PC-9 (cell line): ENCODE measurements around the gene GSN. TPM values are rescaled to one million over a fixed set of nuclear protein-coding genes. Genes with fewer than 3 reads are reported as not detected.
A peak's percentile ranks its signal among the peaks of the same experiment; 100 is the strongest.

ENCODE experiments used
- BruUV-seq: library from RNA; stranded (reverse); fragments of 400-500 nt; replicated peaks from 2 replicates; lab custom pipeline; 2021; lab: Mats Ljungman, UMichigan
- CTCF ChIA-PET: fragments of 300-600 bp; sonication (Branson Sonifier 250); formaldehyde crosslinking; loops from one replicate; lab custom pipeline; 2022; ENCODE audit warnings: antibody characterized with exemption; lab: Charles Lee
- POLR2A ChIA-PET: fragments of 300-600 bp; sonication (Branson Sonifier 250); formaldehyde crosslinking; loops from one replicate; lab custom pipeline; 2022; ENCODE audit warnings: antibody characterized with exemption; ENCODE audit not compliant: unreplicated experiment; lab: Charles Lee
- DNase-seq, 2 experiments: peaks; one replicate each; pipeline versions ENCODE4 v3.0.0 to v3.0.0-alpha.2; 2015 to 2022; ENCODE audit warnings: mixed read lengths in 1 of 2
- H2AFZ ChIP-seq: fragments of 200-600 bp; sonication (generic); 2 replicates; pipeline ENCODE4 v1.8.1; 2017; ENCODE audit warnings: antibody characterized with exemption
- H3F3A ChIP-seq: fragments of 200-600 bp; sonication (generic); 2 replicates; pipeline ENCODE4 v1.8.1; 2017; ENCODE audit warnings: antibody characterized with exemption, mild to moderate bottlenecking, low read depth; ENCODE audit not compliant: insufficient read depth
- H3K27ac ChIP-seq: fragments of 200-600 bp; sonication (generic); 2 replicates; pipeline ENCODE4 v1.6.1; 2016; ENCODE audit warnings: mixed run types
- H3K27me3 ChIP-seq: fragments of 200-600 bp; sonication (generic); 2 replicates; pipeline ENCODE4 v1.6.1; 2016; ENCODE audit warnings: low read depth, mixed run types; ENCODE audit not compliant: insufficient read depth
- H3K36me3 ChIP-seq: fragments of 200-600 bp; sonication (generic); 2 replicates; pipeline ENCODE4 v1.6.1; 2016; ENCODE audit warnings: low read depth, mixed run types
- H3K4me1 ChIP-seq: fragments of 200-600 bp; sonication (generic); replicated peaks from 2 replicates; pipeline ENCODE4 v1.6.1; 2016; ENCODE audit warnings: mixed run types; ENCODE audit not compliant: insufficient read depth
- H3K4me2 ChIP-seq: fragments of 200-600 bp; sonication (generic); 2 replicates; pipeline ENCODE4 v1.6.1; 2017; ENCODE audit warnings: mixed run types
- H3K4me3 ChIP-seq: fragments of 200-600 bp; sonication (generic); 2 replicates; pipeline ENCODE4 v1.6.1; 2016; ENCODE audit warnings: mixed run types
- H3K79me2 ChIP-seq: fragments of 200-600 bp; sonication (generic); 2 replicates; pipeline ENCODE4 v1.6.1; 2017; ENCODE audit warnings: low read depth, mixed run types
- H3K9me2 ChIP-seq: fragments of 200-600 bp; sonication (generic); 2 replicates; pipeline ENCODE4 v1.8.1; 2017; ENCODE audit warnings: mild to moderate bottlenecking; ENCODE audit not compliant: insufficient read depth
- H3K9me3 ChIP-seq: fragments of 200-600 bp; sonication (generic); 2 replicates; pipeline ENCODE4 v1.8.1; 2016; ENCODE audit warnings: low read depth; ENCODE audit not compliant: insufficient read depth
- H4K20me1 ChIP-seq: fragments of 200-600 bp; sonication (generic); 2 replicates; pipeline ENCODE4 v1.8.1; 2017; ENCODE audit not compliant: insufficient read depth
- EZH2 ChIP-seq: fragments of 200-600 bp; sonication (generic); IDR thresholded peaks from 2 replicates; pipeline ENCODE4 v1.8.0; 2017; ENCODE audit warnings: antibody characterized with exemption, low read depth
- intact Hi-C: fragments of 100-400 bp; cut with micrococcal nuclease; formaldehyde crosslinking; loops from one replicate; pipeline ENCODE4 v1.10.0; 2022; ENCODE audit not compliant: unreplicated experiment
- total RNA-seq: library from RNA; stranded (reverse); gene quantifications from 2 replicates; pipeline ENCODE4 v1.2.3, GENCODE V29; 2021
- TF ChIP-seq, protein P1 (sequence below): fragments of 200-600 bp; sonication (generic); conservative IDR thresholded peaks from 2 replicates; pipeline ENCODE4 v1.6.1; 2017; ENCODE audit warnings: mixed run types, antibody characterized with exemption, mild to moderate bottlenecking, moderate library complexity

Gene GSN
- total RNA-seq, 1 experiment from 2014 or later, result 135 TPM

DNA sequence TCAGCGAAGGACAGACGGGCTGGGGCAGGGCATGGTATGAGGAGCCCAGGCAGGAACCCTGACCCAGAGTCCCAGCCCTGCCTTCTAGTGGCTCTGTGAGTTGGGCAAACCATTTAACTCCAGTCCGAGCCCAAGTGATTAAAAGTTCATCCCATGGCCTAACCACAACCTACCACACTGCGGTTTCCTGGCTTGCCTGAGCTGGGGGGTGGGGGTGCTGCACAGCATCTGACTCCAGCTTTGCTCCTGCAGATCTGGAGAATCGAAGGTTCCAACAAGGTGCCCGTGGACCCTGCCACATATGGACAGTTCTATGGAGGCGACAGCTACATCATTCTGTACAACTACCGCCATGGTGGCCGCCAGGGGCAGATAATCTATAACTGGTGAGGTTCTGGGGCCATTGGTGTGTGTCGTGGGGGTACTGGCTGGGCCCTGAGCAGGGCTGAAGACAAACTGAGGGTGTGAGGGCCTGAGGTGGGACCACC, 53.1 kb downstream of the GSN start:
- Histone ChIP-seq H3K79me2 (no peaks in the 10 kb centered on the region), H3K27me3 (no peaks in the 10 kb centered on the region), H3K27ac (no peak overlapping the region), H3K9me3 (no peaks in the 10 kb centered on the region), H4K20me1 (no peaks in the 10 kb centered on the region), H2AFZ (no peak overlapping the region), H3K4me2 (no peak overlapping the region), H3F3A (peaks cover 14% of the 10 kb centered on the region; the same call in 1 of the 2 replicates), H3K36me3 (no peaks in the 10 kb centered on the region), H3K9me2 (no peaks in the 10 kb centered on the region), H3K4me1 (peaks cover 15% of the 10 kb centered on the region), H3K4me3 (no peak overlapping the region)
- DNase-seq, result no peak
- CTCF ChIA-PET, result interaction anchor here (0.6 to 2.1 kb wide), 3 partner anchors 33 to 79 kb away, joined by 3 to 10 read pairs (median 3); no protein-coding TSS in a partner anchor
- intact Hi-C loops, result loop anchor here (2.0 to 5.0 kb wide), 3 partner anchors 42 to 564 kb away; no protein-coding TSS in a partner anchor
- TF ChIP-seq, protein P1, sequence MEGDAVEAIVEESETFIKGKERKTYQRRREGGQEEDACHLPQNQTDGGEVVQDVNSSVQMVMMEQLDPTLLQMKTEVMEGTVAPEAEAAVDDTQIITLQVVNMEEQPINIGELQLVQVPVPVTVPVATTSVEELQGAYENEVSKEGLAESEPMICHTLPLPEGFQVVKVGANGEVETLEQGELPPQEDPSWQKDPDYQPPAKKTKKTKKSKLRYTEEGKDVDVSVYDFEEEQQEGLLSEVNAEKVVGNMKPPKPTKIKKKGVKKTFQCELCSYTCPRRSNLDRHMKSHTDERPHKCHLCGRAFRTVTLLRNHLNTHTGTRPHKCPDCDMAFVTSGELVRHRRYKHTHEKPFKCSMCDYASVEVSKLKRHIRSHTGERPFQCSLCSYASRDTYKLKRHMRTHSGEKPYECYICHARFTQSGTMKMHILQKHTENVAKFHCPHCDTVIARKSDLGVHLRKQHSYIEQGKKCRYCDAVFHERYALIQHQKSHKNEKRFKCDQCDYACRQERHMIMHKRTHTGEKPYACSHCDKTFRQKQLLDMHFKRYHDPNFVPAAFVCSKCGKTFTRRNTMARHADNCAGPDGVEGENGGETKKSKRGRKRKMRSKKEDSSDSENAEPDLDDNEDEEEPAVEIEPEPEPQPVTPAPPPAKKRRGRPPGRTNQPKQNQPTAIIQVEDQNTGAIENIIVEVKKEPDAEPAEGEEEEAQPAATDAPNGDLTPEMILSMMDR, result no peak
- TF ChIP-seq EZH2, result no peak
- POLR2A ChIA-PET, result no interaction called here
- BruUV-seq, result no TSS peak

DNA sequence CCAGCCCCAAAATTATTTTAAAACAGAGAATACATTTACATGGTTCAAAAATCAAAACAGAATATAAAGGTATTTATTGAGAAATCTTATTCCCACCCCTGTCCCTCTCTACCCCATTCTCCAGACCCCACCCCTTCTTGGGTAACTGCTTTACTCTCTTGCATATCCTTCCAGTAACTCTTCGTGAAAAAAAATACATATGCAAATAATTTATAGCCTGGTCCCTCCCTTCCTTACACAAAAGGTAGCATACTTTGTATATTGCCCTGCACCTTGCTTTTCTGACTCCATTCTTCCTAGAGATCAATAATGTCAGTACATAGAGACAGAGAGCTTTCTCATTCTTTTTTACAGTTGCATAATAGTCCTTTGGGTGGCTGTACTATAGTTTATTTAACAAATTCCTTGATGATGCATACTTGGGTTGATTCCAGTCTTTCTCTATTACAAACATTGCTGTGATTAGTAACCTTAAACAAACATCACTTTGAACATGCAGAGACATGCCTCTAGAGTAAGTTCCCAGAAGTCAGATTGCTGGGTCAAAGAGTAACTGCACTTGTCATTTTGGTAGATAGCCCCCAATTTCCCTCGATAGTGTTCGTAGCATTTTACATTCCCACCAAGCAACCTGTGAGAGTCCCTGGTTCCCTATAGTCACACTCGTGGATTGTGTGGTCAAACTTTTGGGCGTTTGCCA, 54.2 kb downstream of the GSN start:
- no peak overlapping the region for H3K4me3 ChIP-seq
- intact Hi-C loops, result loop anchor here (2.0 to 5.0 kb wide), 2 partner anchors 177 to 565 kb away; partner anchors contain the start of gene GGTA1
- H3F3A ChIP-seq, result peaks cover 14% of the 10 kb centered on the region; the same call in 1 of the 2 replicates
- H3K79me2 ChIP-seq, result no peaks in the 10 kb centered on the region
- no peaks in the 10 kb centered on the region for H3K27me3 ChIP-seq
- CTCF ChIA-PET, result interaction anchor here (0.6 kb wide), 1 partner anchor 438 kb away, joined by 3 read pairs; no protein-coding TSS in a partner anchor
- TF ChIP-seq EZH2, result no peak
- TF ChIP-seq, protein P1, result no peak
- H3K4me1 ChIP-seq, result peaks cover 15% of the 10 kb centered on the region
- H4K20me1 ChIP-seq, result no peaks in the 10 kb centered on the region
- H3K9me2 ChIP-seq, result no peaks in the 10 kb centered on the region
- DNase-seq, result peak in 1 of 2 experiments; percentile 95
- POLR2A ChIA-PET, result no interaction called here
- no peak overlapping the region for H2AFZ ChIP-seq
- peak overlapping the region; percentile 55 for H3K4me2 ChIP-seq
- no TSS peak for BruUV-seq
- H3K27ac ChIP-seq, result peak overlapping the region; percentile 30
- H3K36me3 ChIP-seq, result no peaks in the 10 kb centered on the region
- no peaks in the 10 kb centered on the region for H3K9me3 ChIP-seq

DNA sequence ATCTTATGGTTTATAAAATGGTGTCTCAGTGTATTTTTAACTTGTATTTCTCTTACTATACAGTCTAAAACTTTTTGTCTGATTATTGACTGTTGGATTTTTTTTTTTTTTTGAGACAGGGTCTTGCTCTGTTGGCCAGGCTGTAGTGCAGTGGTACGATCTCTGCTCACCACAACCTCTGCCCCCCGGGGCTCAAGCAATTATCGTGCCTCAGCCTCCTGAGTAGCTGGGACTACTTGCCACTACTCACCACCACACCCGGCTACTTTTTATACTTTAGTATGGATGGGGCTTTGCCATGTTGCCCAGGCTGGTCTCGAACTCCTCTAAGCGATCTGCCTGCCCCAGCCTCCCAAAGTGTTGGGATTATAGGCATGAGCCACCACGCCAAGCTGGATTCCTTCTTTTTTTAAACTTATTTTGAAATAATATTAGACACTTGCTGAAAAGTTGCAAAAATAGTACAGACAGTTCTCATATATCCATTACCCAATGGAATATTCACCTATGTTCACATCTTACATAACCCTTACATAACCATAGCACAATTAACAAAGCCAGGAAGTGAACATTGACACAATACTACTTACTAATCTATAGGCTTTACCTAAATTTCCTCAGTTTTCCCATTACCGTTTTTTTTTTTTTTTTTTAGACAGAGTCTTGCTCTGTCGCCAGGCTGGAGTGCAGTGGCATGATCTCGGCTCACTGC, 54.9 kb downstream of the GSN start:
- H3K27me3 ChIP-seq, result no peaks in the 10 kb centered on the region
- no peaks in the 10 kb centered on the region for H3K9me3 ChIP-seq
- TF ChIP-seq EZH2, result no peak
- TF ChIP-seq, protein P1, result no peak
- no TSS peak for BruUV-seq
- CTCF ChIA-PET, result interaction anchor here (0.6 kb wide), 2 partner anchors 295 to 439 kb away, joined by 3 read pairs; no protein-coding TSS in a partner anchor
- peaks cover 14% of the 10 kb centered on the region; the same call in 1 of the 2 replicates for H3F3A ChIP-seq
- peak overlapping the region; percentile 30 for H3K27ac ChIP-seq
- peak overlapping the region; percentile 55 for H3K4me2 ChIP-seq
- H3K4me1 ChIP-seq, result peaks cover 15% of the 10 kb centered on the region
- H3K4me3 ChIP-seq, result no peak overlapping the region
- H3K36me3 ChIP-seq, result no peaks in the 10 kb centered on the region
- no peaks in the 10 kb centered on the region for H3K79me2 ChIP-seq
- intact Hi-C loops, result loop anchor here (2.0 to 5.0 kb wide), 2 partner anchors 176 to 566 kb away; partner anchors contain the start of gene GGTA1
- H2AFZ ChIP-seq, result no peak overlapping the region
- no peaks in the 10 kb centered on the region for H3K9me2 ChIP-seq
- no peaks in the 10 kb centered on the region for H4K20me1 ChIP-seq
- POLR2A ChIA-PET, result no interaction called here
- DNase-seq, result no peak
